NOMO-1 treated with DMSO at 0.1 percent for 48 hours (cell line): ENCODE measurements around the gene NCKAP5.
"Not testable (repeated sequence)": the region's sequence is repeated elsewhere in the genome, so short reads cannot be mapped to it uniquely, and the experiment has no call there.

Source experiments
- DNase-seq: peaks from one replicate; lab custom pipeline; 2025; ENCODE audit not compliant: unreplicated experiment; lab: John Stamatoyannopoulos, UW

The NCKAP5 gene

GRCh38 chr2:133525090-133525489 is 43.2 kb downstream of the NCKAP5 start:
- no peak for DNase-seq

GRCh38 chr2:133523406-133523805 is 44.9 kb downstream of the NCKAP5 start:
- no peak for DNase-seq

GRCh38 chr2:133522204-133522603 is 46.1 kb downstream of the NCKAP5 start:
- no peak for DNase-seq

- no peak for DNase-seq
Measured at GRCh38 chr2:133521146-133521745, 47.0 kb downstream of the NCKAP5 start.

GRCh38 chr2:133519677-133520076 is 48.6 kb downstream of the NCKAP5 start:
- DNase-seq = not testable (repeated sequence)

- no peak for DNase-seq
Measured at GRCh38 chr2:133518700-133519344, 49.4 kb downstream of the NCKAP5 start.

GRCh38 chr2:133517876-133518275 is 50.4 kb downstream of the NCKAP5 start:
- DNase-seq = no peak

GRCh38 chr2:133516405-133517026 is 51.7 kb downstream of the NCKAP5 start:
- no peak for DNase-seq

GRCh38 chr2:133515271-133515670 is 53.0 kb downstream of the NCKAP5 start:
- no peak for DNase-seq

- DNase-seq = no peak
Measured at GRCh38 chr2:133513893-133514292, 54.4 kb downstream of the NCKAP5 start.

GRCh38 chr2:133512121-133512520 is 56.1 kb downstream of the NCKAP5 start:
- DNase-seq = no peak

GRCh38 chr2:133511679-133512078 is 56.6 kb downstream of the NCKAP5 start:
- DNase-seq = no peak

GRCh38 chr2:133509777-133510176 is 58.5 kb downstream of the NCKAP5 start:
- DNase-seq = no peak

GRCh38 chr2:133508546-133509165 is 59.6 kb downstream of the NCKAP5 start:
- DNase-seq = no peak

GRCh38 chr2:133506996-133507395 is 61.3 kb downstream of the NCKAP5 start:
- DNase-seq = no peak

GRCh38 chr2:133504566-133505505 is 63.4 kb downstream of the NCKAP5 start:
- no peak for DNase-seq

- DNase-seq = no peak
Measured at GRCh38 chr2:133503927-133504326, 64.3 kb downstream of the NCKAP5 start.

- DNase-seq = no peak
Measured at GRCh38 chr2:133503323-133503722, 64.9 kb downstream of the NCKAP5 start.

GRCh38 chr2:133502678-133503077 is 65.6 kb downstream of the NCKAP5 start:
- DNase-seq = no peak

- no peak for DNase-seq
Measured at GRCh38 chr2:133500917-133501316, 67.3 kb downstream of the NCKAP5 start.
